Measurements from ENCODE around the gene ABCA4. TPM values are rescaled to one million over a fixed set of nuclear protein-coding genes. Genes with fewer than 3 reads are reported as not detected.

ABCA4 gene
- total RNA-seq, 1 donor from 2014 or later, result not detected

DNA sequence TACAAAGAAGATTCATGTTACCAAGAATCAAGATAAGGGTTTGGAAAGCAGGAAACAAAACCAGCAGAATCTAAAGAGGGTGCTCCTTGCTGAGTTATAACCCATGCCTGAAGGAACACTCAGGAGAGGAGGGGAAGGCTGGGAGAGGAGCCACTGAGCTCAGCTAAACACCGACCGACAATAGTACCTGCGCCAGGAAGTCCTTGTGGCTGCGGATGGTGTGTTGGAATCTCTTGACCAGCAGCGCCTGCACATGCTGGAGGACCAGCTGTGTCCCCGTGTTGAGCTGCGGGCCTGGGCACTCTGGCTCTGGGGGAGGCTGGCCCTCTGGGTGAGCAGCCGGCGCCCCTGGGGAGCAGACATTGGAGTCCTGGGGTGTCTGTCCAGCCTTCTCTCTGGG, 89.4 kb downstream of the ABCA4 start:
- Mint-ChIP-seq H3K36me3 (ENCODE audit: low read depth) (no peaks in the 10 kb centered on the region), H3K9me3 (no peaks in the 10 kb centered on the region), H3K27ac (no peak overlapping the region), H3K27me3 (peaks cover 4% of the 10 kb centered on the region), H3K4me3 (no peak overlapping the region), H3K4me1 (peaks cover 3% of the 10 kb centered on the region)
- DNase-seq, result no peak
- no peak for ATAC-seq (ENCODE audit: low read depth)
- intact Hi-C loops (cut with micrococcal nuclease), result no loop called here
- TF ChIP-seq, protein P1, sequence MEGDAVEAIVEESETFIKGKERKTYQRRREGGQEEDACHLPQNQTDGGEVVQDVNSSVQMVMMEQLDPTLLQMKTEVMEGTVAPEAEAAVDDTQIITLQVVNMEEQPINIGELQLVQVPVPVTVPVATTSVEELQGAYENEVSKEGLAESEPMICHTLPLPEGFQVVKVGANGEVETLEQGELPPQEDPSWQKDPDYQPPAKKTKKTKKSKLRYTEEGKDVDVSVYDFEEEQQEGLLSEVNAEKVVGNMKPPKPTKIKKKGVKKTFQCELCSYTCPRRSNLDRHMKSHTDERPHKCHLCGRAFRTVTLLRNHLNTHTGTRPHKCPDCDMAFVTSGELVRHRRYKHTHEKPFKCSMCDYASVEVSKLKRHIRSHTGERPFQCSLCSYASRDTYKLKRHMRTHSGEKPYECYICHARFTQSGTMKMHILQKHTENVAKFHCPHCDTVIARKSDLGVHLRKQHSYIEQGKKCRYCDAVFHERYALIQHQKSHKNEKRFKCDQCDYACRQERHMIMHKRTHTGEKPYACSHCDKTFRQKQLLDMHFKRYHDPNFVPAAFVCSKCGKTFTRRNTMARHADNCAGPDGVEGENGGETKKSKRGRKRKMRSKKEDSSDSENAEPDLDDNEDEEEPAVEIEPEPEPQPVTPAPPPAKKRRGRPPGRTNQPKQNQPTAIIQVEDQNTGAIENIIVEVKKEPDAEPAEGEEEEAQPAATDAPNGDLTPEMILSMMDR (IDR thresholded peaks at IDR 0.05), result no peak
- POLR2A ChIA-PET, result no interaction called here
- CTCF ChIA-PET, result no interaction called here

DNA sequence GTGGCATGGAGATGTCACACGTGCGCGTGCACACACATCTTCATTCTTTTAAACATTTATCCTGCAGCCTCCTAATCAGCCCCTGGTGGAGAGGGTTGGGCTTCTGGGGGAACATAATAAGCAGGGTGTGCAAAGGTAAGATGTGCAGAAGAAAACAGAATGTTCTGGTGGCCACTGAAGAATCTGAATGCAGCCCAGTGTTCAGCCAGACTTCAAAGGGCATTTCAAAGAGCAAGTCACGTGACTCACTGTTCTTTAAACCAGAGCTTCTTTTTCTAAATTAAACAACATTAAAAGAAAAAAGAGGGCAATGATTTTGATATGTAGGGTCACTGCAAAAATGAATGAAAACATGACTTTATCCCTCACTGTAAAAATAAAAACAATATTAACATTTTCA, 89.8 kb downstream of the ABCA4 start:
- DNase-seq (no peak), ATAC-seq (ENCODE audit: low read depth) (no peak)
- POLR2A ChIA-PET, result no interaction called here
- Mint-ChIP-seq H3K36me3 (ENCODE audit: low read depth) (no peaks in the 10 kb centered on the region), H3K4me3 (no peak overlapping the region), H3K4me1 (peaks cover 3% of the 10 kb centered on the region), H3K27me3 (peaks cover 3% of the 10 kb centered on the region), H3K27ac (no peak overlapping the region), H3K9me3 (no peaks in the 10 kb centered on the region)
- CTCF ChIA-PET, result no interaction called here
- TF ChIP-seq, protein P1 (IDR thresholded peaks at IDR 0.05), result no peak
- intact Hi-C loops (cut with micrococcal nuclease), result no loop called here

DNA sequence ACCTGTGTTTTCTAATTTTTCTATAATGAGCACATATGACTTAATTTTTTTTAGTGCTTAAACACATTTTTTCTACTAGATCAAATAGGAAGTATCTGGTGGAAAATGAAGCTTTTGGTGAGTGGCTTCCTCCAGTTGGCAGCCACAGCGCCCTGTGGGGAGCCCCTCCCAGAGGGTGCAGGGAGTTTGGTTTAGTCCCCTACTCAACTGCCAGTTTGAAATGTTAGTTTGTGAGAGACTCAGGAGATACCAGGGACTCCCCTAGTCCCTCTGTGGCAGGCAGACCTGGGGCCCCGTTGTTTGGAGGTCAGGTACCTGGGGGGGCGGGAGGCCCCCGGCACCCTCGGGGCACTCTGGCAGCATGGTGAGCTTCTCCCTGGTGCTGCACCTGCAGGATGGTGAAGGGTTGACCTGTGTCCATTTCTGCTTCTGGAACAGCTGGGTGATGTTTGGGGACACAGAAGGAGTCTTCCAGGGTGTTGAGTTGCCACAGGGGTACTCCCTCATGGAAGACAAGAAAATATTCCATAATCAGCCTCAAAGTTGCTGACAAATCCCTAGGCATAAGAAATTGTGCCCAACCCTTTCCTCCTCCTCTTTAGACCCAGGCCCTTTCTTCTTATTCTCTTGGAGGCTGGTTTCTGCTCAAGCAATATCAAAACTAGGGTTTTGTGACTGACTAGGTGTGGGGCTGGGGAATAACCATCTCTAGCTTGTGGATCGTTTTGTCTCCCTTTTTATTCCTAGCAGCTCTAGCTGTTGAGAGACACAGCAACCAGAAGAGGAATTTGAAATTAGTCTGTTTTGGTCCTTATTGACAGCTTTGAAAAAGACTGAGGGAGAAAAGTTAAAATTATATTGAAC, 91.6 kb downstream of the ABCA4 start:
- Mint-ChIP-seq H3K27me3 (peaks cover 5% of the 10 kb centered on the region), H3K9me3 (no peaks in the 10 kb centered on the region), H3K27ac (no peak overlapping the region), H3K36me3 (ENCODE audit: low read depth) (no peaks in the 10 kb centered on the region), H3K4me1 (peaks cover 3% of the 10 kb centered on the region), H3K4me3 (no peak overlapping the region)
- POLR2A ChIA-PET, result no interaction called here
- CTCF ChIA-PET, result no interaction called here
- TF ChIP-seq, protein P1 (IDR thresholded peaks at IDR 0.05), result no peak
- no peak for DNase-seq
- intact Hi-C loops (cut with micrococcal nuclease), result no loop called here
- ATAC-seq (ENCODE audit: low read depth), result no peak

DNA sequence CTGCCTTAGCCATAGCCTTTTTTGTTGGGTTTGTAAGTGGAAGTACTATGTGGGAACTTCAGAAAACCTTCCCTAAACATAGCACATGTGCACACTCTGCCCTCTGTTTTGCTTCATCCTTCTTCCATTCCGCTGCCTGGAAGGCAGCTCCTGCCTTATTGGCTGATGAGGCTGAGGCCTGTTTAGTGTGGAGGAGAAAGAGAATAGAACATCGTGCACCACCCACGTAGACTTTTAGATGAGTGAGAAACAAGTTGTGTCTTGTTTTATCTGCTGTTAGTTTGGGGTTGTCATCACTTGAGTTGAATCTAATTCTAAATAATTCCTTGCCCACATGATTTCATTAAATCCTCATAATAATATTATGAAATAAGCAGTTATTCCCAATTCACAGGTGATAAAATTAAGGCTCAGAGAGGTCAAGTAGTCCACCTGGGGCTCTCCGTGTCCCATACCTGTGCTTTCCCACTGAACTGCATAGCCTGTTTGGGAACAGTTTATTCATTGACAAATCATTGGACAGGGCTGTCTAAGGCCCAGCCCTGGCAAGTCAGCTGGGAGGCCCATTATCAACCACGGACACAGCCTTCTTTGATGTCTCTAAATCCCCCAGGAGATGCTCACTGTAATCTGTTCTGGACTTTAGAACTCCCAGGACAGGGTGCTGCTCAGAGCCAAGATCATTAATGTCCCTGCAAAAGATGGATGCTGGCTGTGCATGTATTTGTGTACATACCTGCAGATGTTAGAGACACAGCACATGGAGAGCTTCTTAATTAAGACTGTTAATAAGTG, 93.0 kb downstream of the ABCA4 start:
- ATAC-seq (ENCODE audit: low read depth) (no peak), DNase-seq (no peak)
- H3K27me3 Mint-ChIP-seq, result peaks cover 4% of the 10 kb centered on the region
- intact Hi-C loops (cut with micrococcal nuclease), result no loop called here
- H3K9me3 Mint-ChIP-seq, result no peaks in the 10 kb centered on the region
- ChIA-PET POLR2A (no interaction called here), CTCF (interaction anchor here (1.1 kb wide), 1 partner anchor 436 kb away, joined by 4 read pairs; no protein-coding TSS in a partner anchor)
- TF ChIP-seq, protein P1 (IDR thresholded peaks at IDR 0.05), result no peak
- peaks cover 3% of the 10 kb centered on the region for H3K4me1 Mint-ChIP-seq
- no peak overlapping the region for H3K4me3 Mint-ChIP-seq
- H3K27ac Mint-ChIP-seq, result no peak overlapping the region
- no peaks in the 10 kb centered on the region for H3K36me3 Mint-ChIP-seq (ENCODE audit: low read depth)
